K562 (cell line): ENCODE data around the gene IMPDH2. TPM values are rescaled to one million over a fixed set of nuclear protein-coding genes. Genes with fewer than 3 reads are reported as not detected.

Experiments used
- ATAC-seq: fragments of 200-7000 bp; cut with Tn5 transposase; 3 replicates; pipeline ENCODE4 v1.9.1; 2020; ENCODE audit warnings: moderate library complexity
- BruUV-seq: library from RNA; stranded (reverse); fragments of 400-500 nt; replicated peaks from 2 replicates; lab custom pipeline; 2021; lab: Mats Ljungman, UMichigan
- CTCF ChIA-PET: fragments of 300-600 bp; formaldehyde crosslinking; extraction: SDS; loops from one replicate; lab custom pipeline; 2021; ENCODE audit warnings: low intra/inter-chr PET ratio; lab: Yijun Ruan, JAX
- POLR2A ChIA-PET: fragments of 300-600, 350-650 bp; sonication (Branson Sonifier 250); formaldehyde crosslinking; extraction: SDS; loops from one replicate; lab custom pipeline; 2021; ENCODE audit warnings: antibody characterized with exemption, inconsistent platforms; lab: Yijun Ruan, JAX
- DNase-seq, 4 experiments: peaks; one replicate each; pipeline versions ENCODE4 v3.0.0 to v3.0.0-alpha.2; 2011 to 2018; ENCODE audit warnings: low spot score in 3 of 4, mixed read lengths in 3 of 4; ENCODE audit errors: extremely low read depth in 1 of 4
- FAIRE-seq: peaks from 2 replicates; lab custom pipeline; 2011; peaks lifted over from hg19 to GRCh38; lab: Jason Lieb, UNC
- H2AFZ ChIP-seq: 2 replicates; pipeline ENCODE4 v1.6.0; 2011; ENCODE audit warnings: low read depth, low read length, control low read depth, inconsistent platforms
- H3K27ac ChIP-seq: fragments of 200-600 bp; 3 replicates; pipeline ENCODE4 v1.8.0; 2011; ENCODE audit warnings: low read depth, mild to moderate bottlenecking, control low read depth, inconsistent platforms, low read length, moderate library complexity, mixed read lengths; ENCODE audit errors: extremely low read depth
- H3K27me3 ChIP-seq, 2 experiments: fragments of 300-600 bp in 1 of 2; 2 replicates in 1 of 2; 3 replicates in 1 of 2; pipeline versions ENCODE4 v1.6.0 to v1.8.0; 2011; ENCODE audit warnings: inconsistent platforms in 2 of 2, low read length in 2 of 2, mild to moderate bottlenecking in 1 of 2, mixed read lengths in 1 of 2, moderate library complexity in 1 of 2; ENCODE audit not compliant: control insufficient read depth in 2 of 2, insufficient read depth in 2 of 2
- H3K36me3 ChIP-seq: fragments of 300-600 bp; 3 replicates; pipeline ENCODE4 v1.8.0; 2011; ENCODE audit warnings: mild to moderate bottlenecking, low read length, inconsistent platforms; ENCODE audit not compliant: control insufficient read depth, insufficient read depth
- H3K4me1 ChIP-seq, 2 experiments: fragments of 200-600 bp in 1 of 2; replicated peaks in 1 of 2; 2 replicates in 1 of 2; 3 replicates in 1 of 2; pipeline versions ENCODE4 v1.5.1 to v1.8.0; 2011; ENCODE audit warnings: inconsistent platforms in 2 of 2, low read length in 2 of 2, mild to moderate bottlenecking in 1 of 2, mixed read lengths in 1 of 2, moderate library complexity in 1 of 2; ENCODE audit not compliant: control insufficient read depth in 2 of 2, insufficient read depth in 2 of 2
- H3K4me2 ChIP-seq: 2 replicates; pipeline ENCODE4 v1.6.1; 2011; ENCODE audit warnings: low read length, control low read depth, inconsistent platforms, mixed read lengths; ENCODE audit not compliant: insufficient read depth
- H3K4me3 ChIP-seq: fragments of 200-600 bp; sonication (generic), shearing (Covaris generic); 2 replicates; pipeline ENCODE4 v1.5.1; 2016; ENCODE audit warnings: control low read depth, inconsistent platforms
- H3K79me2 ChIP-seq: fragments of 200-600 bp; 3 replicates; pipeline ENCODE4 v1.8.0; 2011; ENCODE audit warnings: low read length, inconsistent platforms; ENCODE audit not compliant: control insufficient read depth, insufficient read depth
- H3K9ac ChIP-seq, 2 experiments: 2 replicates each; pipeline versions ENCODE4 v1.6.0 to v1.6.1; 2011; ENCODE audit warnings: low read depth in 2 of 2, low read length in 2 of 2, control low read depth in 1 of 2, inconsistent platforms in 1 of 2, mild to moderate bottlenecking in 1 of 2, mixed read lengths in 1 of 2; ENCODE audit not compliant: insufficient read depth in 1 of 2
- H3K9me1 ChIP-seq: one replicate; pipeline ENCODE4 v1.6.0; 2011; ENCODE audit warnings: inconsistent platforms, mild to moderate bottlenecking, low read length, moderate library complexity; ENCODE audit not compliant: control insufficient read depth, insufficient read depth
- H3K9me3 ChIP-seq: replicated peaks from 2 replicates; pipeline ENCODE4 v1.5.1; 2011; ENCODE audit warnings: low read depth, low read length, inconsistent platforms; ENCODE audit not compliant: control insufficient read depth, insufficient read depth
- H4K20me1 ChIP-seq: replicated peaks from 2 replicates; pipeline ENCODE4 v1.6.1; 2011; ENCODE audit warnings: low read length, inconsistent platforms, mixed read lengths; ENCODE audit not compliant: control insufficient read depth, insufficient read depth
- BACH1 ChIP-seq: fragments of 200-800 bp; sonication (Bioruptor generic); IDR thresholded peaks from 2 replicates; pipeline ENCODE4 v1.6.1; 2016; ENCODE audit warnings: missing genetic modification characterization, missing compliant biosample characterization
- E2F3 ChIP-seq: fragments of 250-450 bp; sonication (Bioruptor Pico); IDR thresholded peaks from 2 replicates; pipeline ENCODE4 v1.4.0; 2020; ENCODE audit warnings: mild to moderate bottlenecking
- GABPA ChIP-seq: fragments of 200-800 bp; sonication (Bioruptor generic); conservative IDR thresholded peaks from 2 replicates; pipeline ENCODE4 v1.6.1; 2016; ENCODE audit warnings: low read depth, missing genetic modification characterization, missing compliant biosample characterization
- SLC30A9 ChIP-seq: fragments of 250-450 bp; sonication (Bioruptor Pico); IDR thresholded peaks from 2 replicates; pipeline ENCODE4 v1.8.0; 2022; ENCODE audit warnings: mild to moderate bottlenecking, moderate library complexity
- SRSF1 ChIP-seq: fragments of 200-400 bp; formaldehyde crosslinking; IDR thresholded peaks from 2 replicates; pipeline ENCODE4 v1.6.1; 2017; ENCODE audit warnings: mild to moderate bottlenecking, low read depth, low read length, moderate library complexity
- TEAD1 ChIP-seq, 2 experiments: fragments of 450-650 bp in 1 of 2; sonication (generic) in 1 of 2; formaldehyde crosslinking; IDR thresholded peaks; 2 replicates each; pipeline versions ENCODE4 v1.4.0 to v1.8.0; 2020 to 2022; ENCODE audit warnings: mild to moderate bottlenecking in 2 of 2, missing genetic modification reagents in 1 of 2
- WGBS: fragments of 100-300 bp; shearing (Covaris generic); methylation state at CpG from one replicate; pipeline ENCODE4 v1.1.6; 2016; ENCODE audit warnings: low coverage, mixed read lengths; ENCODE audit not compliant: insufficient coverage; ENCODE audit errors: missing lambda C conversion rate; 5-methylcytosine and 5-hydroxymethylcytosine counted together
- in situ Hi-C: fragments of 300-500 bp; cut with MboI; formaldehyde crosslinking; loops from 4 replicates; pipeline ENCODE4 v1.15.0; 2018; ENCODE audit warnings: inconsistent platforms, mixed read lengths
- intact Hi-C: fragments of 100-400 bp; cut with micrococcal nuclease; formaldehyde crosslinking; loops from 2 replicates; pipeline ENCODE4 v1.14.2; 2022
- polyA plus RNA-seq, 8 experiments: library from polyadenylated mRNA; depleted of rRNA in 4 of 8; stranded (reverse) in 5 of 8; unstranded in 3 of 8; fragments of >200 nt; fragmentation: Nextera tagmentation in 2 of 8; fragmentation: Illumina TruSeq in 1 of 8; extraction: Ambion mirVana in 2 of 8; extraction: Trizol in 1 of 8; gene quantifications; 2 replicates each; pipeline versions ENCODE4 v1.2.1 to v1.2.3, GENCODE V29; 2011 to 2014; ENCODE audit warnings: inconsistent platforms in 1 of 8, missing spikeins in 1 of 8
- total RNA-seq, 7 experiments: library from RNA; depleted of rRNA in 6 of 7; stranded (reverse); fragments of >200 nt in 6 of 7; fragmentation: Illumina TruSeq in 2 of 7; extraction: Trizol in 2 of 7; gene quantifications; 2 replicates each; pipeline versions ENCODE4 v1.2.1 to v1.2.3, GENCODE V29; 2011 to 2021; ENCODE audit warnings: low replicate concordance in 1 of 7
- TF ChIP-seq, protein P1 (sequence below): fragments of 250-450 bp; sonication (Bioruptor Pico); IDR thresholded peaks from 2 replicates; pipeline ENCODE4 v1.4.0; 2020; ENCODE audit warnings: mild to moderate bottlenecking, moderate library complexity

Gene IMPDH2
- total and polyA plus RNA-seq, 9 of the 15 experiments (the other 6 are each of a cell fraction or from before 2014, with no cell fraction given): 318 to 507 (median 366) TPM

DNA sequence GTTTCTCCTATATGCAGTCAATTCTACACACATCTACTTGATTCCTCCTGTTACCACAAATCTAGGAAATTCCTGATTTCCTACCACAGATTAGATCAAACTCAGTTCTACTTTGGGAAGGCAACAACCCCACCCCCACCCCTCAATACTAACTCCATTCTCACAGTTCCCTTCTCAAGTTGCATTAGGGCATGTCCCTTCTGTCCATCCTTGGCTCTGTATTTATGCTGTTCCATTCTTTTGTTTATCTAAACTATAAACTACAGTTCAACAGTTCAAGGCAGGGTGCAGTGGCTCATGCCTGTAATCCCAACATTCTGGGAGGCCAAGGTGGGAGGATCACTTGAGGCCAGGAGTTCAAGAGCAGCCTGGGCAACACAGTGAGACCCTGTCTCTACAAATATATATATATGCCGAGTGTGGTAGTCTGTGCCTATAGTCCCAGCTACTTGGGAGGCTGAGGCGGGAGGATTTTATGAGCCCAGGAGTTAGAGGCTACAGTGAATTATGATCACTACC, 25.2 kb upstream of the IMPDH2 start:
- Histone ChIP-seq H3K9me1 (peaks cover 3% of the 10 kb centered on the region), H4K20me1 (no peaks in the 10 kb centered on the region), H3K27me3 (no peaks in the 10 kb centered on the region), H3K36me3 (peaks cover 68% of the 10 kb centered on the region; the same call in 2 of the 3 replicates), H3K79me2 (peaks cover 2% of the 10 kb centered on the region; the same call in 2 of the 3 replicates), H3K27ac (no peak overlapping the region), H2AFZ (no peak overlapping the region), H3K9ac (no peak overlapping the region), H3K9me3 (no peaks in the 10 kb centered on the region), H3K4me3 (no peak overlapping the region), H3K4me2 (no peak overlapping the region), H3K4me1 (no peaks in the 10 kb centered on the region; a peak in 1 of 5 replicates)
- no TSS peak for BruUV-seq
- in situ Hi-C loops (no loop called here), intact Hi-C loops (no loop called here)
- ChIA-PET CTCF (no interaction called here), POLR2A (no interaction called here)
- DNase-seq: no peak
- TF ChIP-seq SRSF1: no peak
- TF ChIP-seq GABPA (tag): no peak
- no peak for TF ChIP-seq SLC30A9
- TF ChIP-seq, protein P1, sequence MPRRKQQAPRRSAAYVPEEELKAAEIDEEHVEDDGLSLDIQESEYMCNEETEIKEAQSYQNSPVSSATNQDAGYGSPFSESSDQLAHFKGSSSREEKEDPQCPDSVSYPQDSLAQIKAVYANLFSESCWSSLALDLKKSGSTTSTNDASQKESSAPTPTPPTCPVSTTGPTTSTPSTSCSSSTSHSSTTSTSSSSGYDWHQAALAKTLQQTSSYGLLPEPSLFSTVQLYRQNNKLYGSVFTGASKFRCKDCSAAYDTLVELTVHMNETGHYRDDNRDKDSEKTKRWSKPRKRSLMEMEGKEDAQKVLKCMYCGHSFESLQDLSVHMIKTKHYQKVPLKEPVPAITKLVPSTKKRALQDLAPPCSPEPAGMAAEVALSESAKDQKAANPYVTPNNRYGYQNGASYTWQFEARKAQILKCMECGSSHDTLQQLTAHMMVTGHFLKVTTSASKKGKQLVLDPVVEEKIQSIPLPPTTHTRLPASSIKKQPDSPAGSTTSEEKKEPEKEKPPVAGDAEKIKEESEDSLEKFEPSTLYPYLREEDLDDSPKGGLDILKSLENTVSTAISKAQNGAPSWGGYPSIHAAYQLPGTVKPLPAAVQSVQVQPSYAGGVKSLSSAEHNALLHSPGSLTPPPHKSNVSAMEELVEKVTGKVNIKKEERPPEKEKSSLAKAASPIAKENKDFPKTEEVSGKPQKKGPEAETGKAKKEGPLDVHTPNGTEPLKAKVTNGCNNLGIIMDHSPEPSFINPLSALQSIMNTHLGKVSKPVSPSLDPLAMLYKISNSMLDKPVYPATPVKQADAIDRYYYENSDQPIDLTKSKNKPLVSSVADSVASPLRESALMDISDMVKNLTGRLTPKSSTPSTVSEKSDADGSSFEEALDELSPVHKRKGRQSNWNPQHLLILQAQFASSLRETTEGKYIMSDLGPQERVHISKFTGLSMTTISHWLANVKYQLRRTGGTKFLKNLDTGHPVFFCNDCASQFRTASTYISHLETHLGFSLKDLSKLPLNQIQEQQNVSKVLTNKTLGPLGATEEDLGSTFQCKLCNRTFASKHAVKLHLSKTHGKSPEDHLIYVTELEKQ (CRISPR knock-in tag): no peak
- TF ChIP-seq TEAD1 (CRISPR knock-in tag; IDR thresholded peaks at IDR 0.05): no peak
- no peak for TF ChIP-seq E2F3
- no peak for TF ChIP-seq BACH1 (tag)
- WGBS: 100% methylated on average over 2 of the region's 2 CpGs
- no peak for ATAC-seq
- FAIRE-seq: no peak
